Neural progenitor cell (in vitro differentiated cells): ENCODE data around the gene APOBEC3F. TPM values are rescaled to one million over a fixed set of nuclear protein-coding genes. Genes with fewer than 3 reads are reported as not detected.

Experiments used
- DNase-seq: peaks from one replicate; pipeline ENCODE4 v3.0.0-alpha.2; 2016; ENCODE audit warnings: low spot score
- H2AFZ ChIP-seq: fragments of 200-600 bp; sonication (generic); replicated peaks from 2 replicates; pipeline ENCODE4 v1.6.1; 2016; ENCODE audit warnings: antibody characterized with exemption
- H3F3A ChIP-seq: fragments of 200-600 bp; sonication (generic); 2 replicates; pipeline ENCODE4 v1.6.1; 2016; ENCODE audit warnings: antibody characterized with exemption, low read depth
- H3K27ac ChIP-seq: fragments of 200-600 bp; sonication (generic); 2 replicates; pipeline ENCODE4 v1.5.1; 2016; ENCODE audit warnings: mild to moderate bottlenecking
- H3K27me3 ChIP-seq: fragments of 200-600 bp; sonication (generic); 2 replicates; pipeline ENCODE4 v1.6.1; 2016; ENCODE audit warnings: mild to moderate bottlenecking, moderate library complexity
- H3K36me3 ChIP-seq: fragments of 200-600 bp; sonication (generic); 2 replicates; pipeline ENCODE4 v1.5.1; 2016
- H3K4me1 ChIP-seq: fragments of 200-600 bp; sonication (generic); 2 replicates; pipeline ENCODE4 v1.6.1; 2016; ENCODE audit warnings: mixed run types
- H3K4me2 ChIP-seq: fragments of 200-600 bp; sonication (generic); 2 replicates; pipeline ENCODE4 v1.6.1; 2016
- H3K4me3 ChIP-seq: fragments of 200-600 bp; sonication (generic); 2 replicates; pipeline ENCODE4 v1.5.1; 2016
- H3K79me2 ChIP-seq: fragments of 200-600 bp; sonication (generic); 2 replicates; pipeline ENCODE4 v1.6.1; 2016; ENCODE audit warnings: low read depth
- H3K9ac ChIP-seq: fragments of 200-600 bp; sonication (generic); 2 replicates; pipeline ENCODE4 v1.6.1; 2016
- H3K9me3 ChIP-seq: fragments of 200-600 bp; sonication (generic); 2 replicates; pipeline ENCODE4 v1.5.1; 2016; ENCODE audit warnings: low read depth
- H4K20me1 ChIP-seq: fragments of 200-600 bp; sonication (generic); 2 replicates; pipeline ENCODE4 v1.6.1; 2016; ENCODE audit warnings: low read depth
- H3K27ac Mint-ChIP-seq: 3 replicates; pipeline ENCODE4 v1.8.0; 2021; ENCODE audit warnings: mixed read lengths
- H3K27me3 Mint-ChIP-seq: 2 replicates; pipeline ENCODE4 v1.8.0; 2022; ENCODE audit warnings: low read depth, mild to moderate bottlenecking, inconsistent platforms, moderate library complexity, mixed read lengths; ENCODE audit not compliant: insufficient read depth
- H3K36me3 Mint-ChIP-seq: 3 replicates; pipeline ENCODE4 v1.8.0; 2021; ENCODE audit warnings: mixed read lengths
- H3K4me1 Mint-ChIP-seq: 3 replicates; pipeline ENCODE4 v1.8.0; 2021; ENCODE audit warnings: mixed read lengths
- H3K4me3 Mint-ChIP-seq: 3 replicates; pipeline ENCODE4 v1.8.0; 2021; ENCODE audit warnings: mild to moderate bottlenecking, moderate library complexity, mixed read lengths
- H3K9me3 Mint-ChIP-seq: 3 replicates; pipeline ENCODE4 v1.8.0; 2020; ENCODE audit warnings: mixed read lengths
- CTCF ChIP-seq: fragments of 200-600 bp; sonication (generic); IDR thresholded peaks from 2 replicates; pipeline ENCODE4 v1.5.1; 2017; ENCODE audit warnings: antibody characterized with exemption, mild to moderate bottlenecking
- EZH2 ChIP-seq: fragments of 200-600 bp; sonication (generic); IDR thresholded peaks from 2 replicates; pipeline ENCODE4 v1.6.1; 2017; ENCODE audit warnings: antibody characterized with exemption, mild to moderate bottlenecking, moderate library complexity
- EZH2phosphoT487 ChIP-seq: fragments of 200-600 bp; sonication (generic); IDR thresholded peaks from 2 replicates; pipeline ENCODE4 v1.6.1; 2017; ENCODE audit warnings: antibody characterized with exemption
- total RNA-seq: library from RNA; depleted of rRNA; stranded (reverse); fragments of >200 nt; gene quantifications from 2 replicates; pipeline ENCODE4 v1.2.3, GENCODE V29; 2015; ENCODE audit warnings: low replicate concordance

The APOBEC3F gene
- total RNA-seq, 1 donor from 2014 or later: 0.45 TPM

GRCh38 chr22:39094717-39095389 lies 54.2 kb downstream of the APOBEC3F start:
- TF ChIP-seq EZH2phosphoT487 (no peak), CTCF (no peak), EZH2 (no peak)
- H3K4me1 Mint-ChIP-seq: peaks cover 27% of the 10 kb centered on the region
- no peak overlapping the region for H3K27ac Mint-ChIP-seq
- peaks cover 11% of the 10 kb centered on the region for H3K27me3 Mint-ChIP-seq
- Histone ChIP-seq H3K79me2 (no peaks in the 10 kb centered on the region), H3K4me1 (peaks cover 26% of the 10 kb centered on the region), H3K4me3 (no peak overlapping the region), H4K20me1 (no peaks in the 10 kb centered on the region), H3K9me3 (no peaks in the 10 kb centered on the region), H3K4me2 (no peak overlapping the region), H2AFZ (no peak overlapping the region), H3K27ac (no peak overlapping the region), H3K9ac (no peak overlapping the region), H3K27me3 (no peaks in the 10 kb centered on the region), H3F3A (peaks cover 29% of the 10 kb centered on the region), H3K36me3 (no peaks in the 10 kb centered on the region)
- no peak overlapping the region for H3K4me3 Mint-ChIP-seq
- no peaks in the 10 kb centered on the region for H3K9me3 Mint-ChIP-seq
- DNase-seq: no peak
- no peaks in the 10 kb centered on the region for H3K36me3 Mint-ChIP-seq

GRCh38 chr22:39095971-39096370 lies 55.3 kb downstream of the APOBEC3F start:
- Histone ChIP-seq H3K9ac (no peak overlapping the region), H3K27me3 (no peaks in the 10 kb centered on the region), H3K4me2 (no peak overlapping the region), H3K9me3 (no peaks in the 10 kb centered on the region), H2AFZ (no peak overlapping the region), H3K36me3 (no peaks in the 10 kb centered on the region), H3K4me3 (no peak overlapping the region), H3K27ac (no peak overlapping the region), H4K20me1 (no peaks in the 10 kb centered on the region), H3K4me1 (peaks cover 26% of the 10 kb centered on the region), H3F3A (peaks cover 29% of the 10 kb centered on the region), H3K79me2 (no peaks in the 10 kb centered on the region)
- Mint-ChIP-seq H3K36me3 (no peaks in the 10 kb centered on the region), H3K27me3 (peaks cover 9% of the 10 kb centered on the region), H3K9me3 (no peaks in the 10 kb centered on the region), H3K27ac (no peak overlapping the region), H3K4me3 (no peak overlapping the region), H3K4me1 (peaks cover 30% of the 10 kb centered on the region)
- DNase-seq: no peak
- TF ChIP-seq EZH2 (no peak), CTCF (no peak), EZH2phosphoT487 (no peak)

GRCh38 chr22:39097098-39098020 lies 56.7 kb downstream of the APOBEC3F start, which contains the start of gene APOBEC3H:
Gene APOBEC3H (plus strand): TSS chr22:39097244. CDS start chr22:39100279, 3,035 bp downstream.
- TF ChIP-seq EZH2phosphoT487: no peak
- no peak for TF ChIP-seq CTCF
- TF ChIP-seq EZH2: no peak
- Histone ChIP-seq H3K4me3 (no peak within 1 kb of the TSS), H4K20me1 (no peaks in the 10 kb centered on the region), H3K4me1 (peaks cover 26% of the 10 kb centered on the region), H3K4me2 (peak within 1 kb of the TSS; percentile 53), H3K9ac (no peak within 1 kb of the TSS), H3F3A (peaks cover 29% of the 10 kb centered on the region), H3K9me3 (no peaks in the 10 kb centered on the region), H3K27ac (peak within 1 kb of the TSS; percentile 57), H3K36me3 (no peaks in the 10 kb centered on the region), H3K27me3 (no peaks in the 10 kb centered on the region), H3K79me2 (no peaks in the 10 kb centered on the region), H2AFZ (peak within 1 kb of the TSS; percentile 82)
- Mint-ChIP-seq H3K4me1 (peaks cover 25% of the 10 kb centered on the region), H3K36me3 (no peaks in the 10 kb centered on the region), H3K4me3 (no peak within 1 kb of the TSS), H3K27ac (peak within 1 kb of the TSS; percentile 89), H3K27me3 (peaks cover 9% of the 10 kb centered on the region), H3K9me3 (no peaks in the 10 kb centered on the region)
- DNase-seq: no peak
